ENCODE results near the gene OR5H2.
"Not testable (repeated sequence)": the region's sequence is repeated elsewhere in the genome, so short reads cannot be mapped to it uniquely, and the experiment has no call there.

OR5H2 gene

DNA sequence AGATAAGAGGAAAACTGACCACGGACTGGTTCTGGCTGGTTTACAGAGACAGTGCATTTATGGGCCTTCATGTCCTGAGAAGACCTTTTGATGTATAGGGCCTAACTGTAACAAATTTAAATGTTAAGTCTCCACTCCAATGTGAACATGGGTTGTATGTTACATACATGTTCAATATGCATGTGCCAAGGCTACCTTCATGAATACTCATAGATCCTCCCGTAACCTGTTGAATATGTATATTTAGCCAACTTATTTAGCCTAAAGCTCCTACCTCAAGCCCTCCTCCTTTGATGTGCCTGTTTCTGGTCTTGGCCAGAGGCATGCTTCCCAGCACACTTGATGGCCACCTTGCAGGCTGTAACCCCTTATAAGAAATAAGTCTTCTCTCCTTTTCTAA is at the start of gene OR5H2:
Gene OR5H2, plus strand, starts transcription at position 301 of the 400 bp plus-strand sequence. CDS start 398 bp downstream, outside the sequence.
- no peak for DNase-seq

DNA sequence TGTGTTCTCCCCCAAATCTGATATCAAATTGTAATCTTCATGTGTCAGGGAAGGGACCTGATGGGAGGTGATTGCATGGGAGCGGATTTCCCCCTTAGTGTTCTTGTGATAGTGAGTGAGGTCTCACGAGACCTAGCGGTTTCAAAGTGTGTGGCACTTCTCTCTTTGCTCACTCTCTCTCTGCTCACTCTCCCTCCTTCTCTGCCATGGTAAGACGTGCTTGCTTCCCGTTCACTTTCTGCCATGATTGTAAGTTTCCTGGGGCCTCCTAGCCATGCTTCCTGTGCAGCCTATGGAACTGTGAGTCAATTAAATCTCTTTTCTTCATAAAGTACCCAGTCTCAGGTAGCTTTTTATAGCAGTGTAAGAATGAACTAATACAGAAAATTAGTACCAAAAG is 48.8 kb upstream of the OR5H2 start:
- DNase-seq, result no peak

DNA sequence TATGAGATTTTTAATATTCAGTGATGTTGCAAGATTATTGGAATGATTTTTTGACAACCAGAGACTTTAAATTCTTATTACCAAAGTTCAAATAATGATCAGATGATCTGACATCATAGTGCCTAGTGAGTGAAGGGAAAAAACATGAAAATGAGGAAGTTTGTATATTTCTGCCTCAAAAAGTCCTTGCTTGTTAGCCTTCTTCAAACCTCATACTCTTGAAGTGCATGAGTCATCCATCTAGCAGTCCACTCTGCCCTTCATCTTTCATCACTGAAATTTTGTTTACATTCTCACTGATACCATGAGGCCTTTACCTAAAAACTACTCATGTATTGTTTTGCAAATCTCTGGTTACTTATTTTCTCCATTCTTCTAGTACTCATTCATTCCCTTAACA is 42.2 kb upstream of the OR5H2 start:
- DNase-seq, result no peak

DNA sequence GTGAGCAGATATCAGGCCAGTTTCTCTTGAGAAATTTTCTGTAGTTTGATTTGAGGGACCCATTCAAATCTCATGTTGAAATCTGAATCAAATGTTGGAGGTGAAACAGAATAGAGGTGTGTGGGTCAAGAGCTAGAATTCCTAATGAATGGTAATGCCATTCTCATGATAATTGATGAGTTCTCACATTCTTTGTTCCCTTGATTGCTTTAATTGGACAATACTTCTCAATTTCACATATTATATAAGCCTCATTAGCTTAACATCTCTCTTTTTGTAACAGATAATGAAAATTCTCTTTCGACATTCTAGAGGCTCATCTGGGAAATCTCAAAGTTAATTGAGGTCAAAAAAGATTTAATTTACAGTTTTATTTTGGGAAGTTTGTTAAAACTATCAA is 40.1 kb upstream of the OR5H2 start:
- DNase-seq, result no peak

DNA sequence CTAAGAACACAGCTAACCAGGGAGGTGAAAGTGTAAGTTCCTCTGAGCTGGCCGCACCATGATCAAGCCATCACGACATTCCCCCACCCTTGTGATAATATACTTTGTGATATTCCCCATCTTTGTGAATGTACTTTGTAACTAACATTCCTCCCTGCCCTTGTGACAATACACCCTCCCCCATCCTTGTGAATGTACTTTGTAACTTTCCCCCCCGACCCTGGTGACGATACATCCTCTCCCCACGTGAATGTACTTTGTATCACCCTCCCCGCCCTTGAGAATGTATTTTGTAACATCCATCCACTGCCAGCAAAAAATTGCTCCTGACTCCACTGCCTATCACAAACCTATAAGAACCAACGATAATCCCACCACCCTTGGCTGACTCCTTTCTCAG is 38.5 kb upstream of the OR5H2 start:
- DNase-seq, result no peak

DNA sequence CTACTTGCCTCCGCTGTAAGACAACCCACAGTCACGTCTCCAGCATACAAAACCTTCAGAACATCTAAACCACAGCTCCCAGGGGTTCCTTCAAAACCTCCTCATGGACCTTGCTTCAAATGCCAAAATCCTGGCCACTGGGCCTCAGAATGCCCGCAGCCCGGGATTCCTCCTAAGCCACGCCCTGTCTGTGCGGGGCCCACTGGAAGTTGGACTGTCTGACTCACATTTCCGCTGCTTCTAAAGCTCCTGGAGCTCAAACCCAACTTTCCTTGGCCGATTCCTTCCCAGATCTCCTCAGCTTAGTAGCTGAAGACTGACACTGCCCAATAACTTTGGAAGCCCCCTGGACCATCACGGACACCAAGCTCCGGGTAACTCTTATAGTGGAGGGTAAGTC is 36.2 kb upstream of the OR5H2 start:
- DNase-seq, result no peak

DNA sequence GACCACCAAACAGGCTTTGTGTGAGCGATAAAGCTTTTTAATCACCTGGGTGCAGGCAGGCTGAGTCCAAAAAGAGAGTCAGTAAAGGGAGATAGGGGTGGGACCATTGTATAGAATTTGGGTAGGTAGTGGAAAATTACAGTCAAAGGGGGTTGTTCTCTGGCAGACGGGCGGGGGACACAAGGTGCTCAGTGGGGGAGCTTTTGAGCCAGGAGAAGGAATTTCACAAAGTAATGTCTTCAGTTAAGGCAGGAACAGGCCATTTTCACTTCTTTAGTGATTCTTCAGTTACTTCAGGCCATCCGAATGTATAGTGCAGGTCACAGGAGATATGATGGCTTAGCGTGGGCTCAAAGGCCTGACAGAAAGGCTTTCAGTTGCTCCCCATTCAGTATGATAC is 26.3 kb upstream of the OR5H2 start:
- DNase-seq, result not testable (repeated sequence)

DNA sequence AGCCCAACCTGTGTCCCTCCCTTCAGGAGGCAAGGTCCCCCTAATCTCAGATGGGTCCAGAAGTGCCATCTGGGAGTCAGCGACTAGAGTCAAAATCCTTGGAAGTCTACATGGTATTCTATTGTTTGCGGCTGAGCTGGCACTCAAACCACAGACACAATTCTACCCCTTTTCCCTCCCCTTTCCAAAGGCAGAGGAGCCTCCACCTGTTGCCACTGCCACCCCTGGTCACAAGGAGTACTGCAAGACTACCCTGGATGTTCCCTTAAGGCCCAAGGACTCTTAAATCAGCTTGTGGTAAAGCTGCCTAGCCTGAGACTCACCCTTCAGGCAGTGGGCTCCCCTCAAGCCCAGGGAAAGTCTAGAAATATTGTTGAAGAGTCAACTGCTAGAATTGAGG is 22.6 kb upstream of the OR5H2 start:
- no peak for DNase-seq

DNA sequence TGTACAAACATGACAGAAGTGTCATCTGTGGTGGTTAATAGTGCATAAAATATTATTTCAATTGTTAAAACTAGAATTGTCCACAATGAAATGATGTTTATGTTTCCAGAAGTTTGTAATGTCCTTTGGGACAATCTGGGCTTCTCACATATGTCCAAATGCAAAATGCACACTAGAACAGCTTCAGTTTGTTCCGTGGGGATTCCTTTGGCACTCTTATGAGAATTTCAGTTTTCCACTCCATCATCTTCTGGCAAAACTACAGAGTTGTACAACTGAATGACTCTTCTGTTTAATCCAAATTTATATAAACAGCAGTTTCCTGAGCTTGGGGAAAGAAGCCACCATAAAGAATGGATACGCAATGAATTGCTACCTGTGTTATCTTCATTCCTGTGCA is 20.3 kb upstream of the OR5H2 start:
- DNase-seq, result no peak

DNA sequence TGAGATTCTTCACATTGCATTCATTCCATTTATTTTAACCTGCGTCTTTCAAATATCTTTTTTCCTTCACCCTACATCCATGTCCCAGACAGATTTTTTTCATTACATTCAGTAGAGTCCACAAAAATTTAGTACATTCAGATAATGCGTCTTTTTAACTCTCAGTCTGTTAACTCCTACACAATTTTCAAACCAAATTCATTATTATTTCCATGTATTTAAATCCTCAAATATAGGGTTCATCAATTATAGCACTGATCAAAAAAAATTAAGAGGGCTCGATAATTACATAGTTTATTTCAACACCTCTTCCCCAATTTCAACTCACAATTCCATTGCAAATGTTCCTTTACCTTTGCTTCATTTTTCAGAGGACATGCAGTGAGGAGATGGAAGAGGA is 18.4 kb upstream of the OR5H2 start, which contains the start of gene OR5H6:
Gene OR5H6, plus strand, starts transcription at position 301 of the 400 bp plus-strand sequence. Its CDS starts 89 bp downstream, at position 390.
- no peak for DNase-seq

DNA sequence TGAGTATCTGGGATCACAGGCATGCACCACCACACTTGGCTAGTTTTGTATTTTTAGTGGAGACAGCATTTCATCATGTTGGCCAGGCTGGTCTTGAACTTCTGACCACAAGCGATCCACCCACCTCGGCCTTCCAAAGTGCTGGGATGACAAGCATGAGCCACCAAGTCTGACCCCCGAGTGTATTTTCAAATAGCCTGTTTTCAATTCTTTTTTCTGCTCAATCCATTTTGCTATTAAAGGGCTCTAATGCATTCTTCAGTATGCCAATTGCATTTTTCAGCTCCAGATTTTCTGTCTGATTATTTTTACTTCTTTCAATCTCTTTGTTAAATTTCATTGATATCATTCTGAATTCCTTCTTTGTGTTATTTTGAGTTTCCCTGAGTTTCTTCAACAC is 12.5 kb upstream of the OR5H2 start:
- no peak for DNase-seq

DNA sequence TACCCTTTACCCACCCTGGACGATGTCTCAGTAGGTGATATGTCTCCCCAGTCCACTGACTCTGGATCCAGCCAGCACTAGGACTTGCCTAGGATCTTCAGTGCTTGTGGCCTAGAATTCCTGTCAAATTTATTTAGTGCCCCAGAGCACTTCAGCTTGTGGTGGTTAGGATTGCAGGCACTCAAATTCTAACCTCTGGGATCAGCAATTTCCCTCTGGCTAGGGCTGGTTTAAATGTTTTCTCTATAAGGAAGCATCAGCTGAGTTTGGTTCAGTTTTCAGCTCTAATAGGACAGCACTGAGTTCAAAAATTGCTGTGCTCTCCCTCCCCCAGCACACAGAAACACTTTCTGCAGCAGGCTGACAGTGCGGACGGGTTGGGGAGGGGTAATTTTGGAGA is 10.2 kb upstream of the OR5H2 start:
- no peak for DNase-seq

DNA sequence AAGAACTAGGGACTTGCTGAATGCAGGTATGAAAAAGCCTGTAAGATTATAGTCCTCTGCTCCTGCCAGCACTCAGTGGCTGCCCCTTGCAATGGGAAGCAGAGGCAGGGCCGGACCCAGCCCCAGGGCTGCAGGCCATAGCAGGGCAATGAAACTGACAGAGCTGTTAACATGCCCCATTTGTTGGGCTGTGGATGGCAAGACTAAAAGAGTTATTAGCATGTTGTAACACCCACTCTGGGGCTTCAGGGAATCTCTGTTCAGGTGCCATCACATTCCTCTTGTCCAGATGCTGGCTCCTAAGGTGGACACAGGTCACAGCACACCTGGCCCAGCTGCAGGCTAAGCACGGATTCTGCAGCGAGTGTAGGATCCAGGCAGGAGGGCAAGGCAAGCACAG is 7.4 kb upstream of the OR5H2 start:
- DNase-seq, result no peak

DNA sequence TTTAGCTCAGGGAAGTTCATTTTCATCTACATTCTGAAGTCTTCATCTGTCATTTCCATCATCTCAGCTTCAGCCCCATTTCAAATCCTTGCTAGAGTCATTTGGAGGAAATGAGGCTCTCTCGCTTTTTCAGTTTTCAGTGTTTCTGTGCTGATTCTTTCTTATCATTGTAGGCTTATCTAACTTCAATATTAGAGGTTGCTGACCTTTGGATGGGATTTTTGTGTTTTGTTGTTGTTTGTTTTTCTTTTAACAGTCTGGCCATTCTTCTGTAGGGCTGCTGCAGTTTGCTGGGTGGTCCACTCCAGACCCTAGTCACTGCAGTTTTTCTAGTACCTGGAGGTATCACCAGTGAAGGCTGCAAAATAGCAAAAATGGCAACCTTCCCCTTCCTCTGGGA is 8.6 kb downstream of the OR5H2 start:
- no peak for DNase-seq

DNA sequence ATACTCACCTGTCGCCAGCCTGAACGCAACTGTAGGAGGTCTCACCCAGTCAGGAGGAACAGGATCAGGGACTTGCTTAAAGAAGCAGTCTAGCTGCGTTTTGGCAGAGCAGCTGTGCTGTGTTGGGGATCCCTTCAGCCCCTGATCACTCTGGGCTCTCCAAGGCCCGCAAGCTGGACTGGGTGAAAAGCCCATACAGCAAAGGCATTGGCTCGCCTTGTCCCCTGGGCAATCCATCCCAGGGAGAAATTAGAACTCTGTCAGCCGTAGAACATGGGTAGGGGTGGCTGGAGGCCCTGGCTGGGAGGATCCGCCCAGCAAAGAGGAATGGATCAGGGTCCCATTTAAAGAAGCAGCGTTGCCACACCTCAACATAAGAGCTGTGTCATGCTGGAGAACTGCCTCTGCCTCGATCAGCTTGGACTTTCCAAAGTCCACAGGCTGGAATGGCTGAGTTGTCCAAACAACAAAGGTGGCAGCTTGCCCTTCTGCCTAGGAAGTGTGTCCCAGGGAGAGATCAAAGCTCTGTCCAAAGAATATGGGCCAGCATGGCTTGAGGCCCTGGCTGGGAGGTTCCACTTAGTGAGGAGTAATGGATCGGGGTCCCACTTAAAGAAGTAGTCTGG is 9.1 kb downstream of the OR5H2 start:
- DNase-seq, result no peak

DNA sequence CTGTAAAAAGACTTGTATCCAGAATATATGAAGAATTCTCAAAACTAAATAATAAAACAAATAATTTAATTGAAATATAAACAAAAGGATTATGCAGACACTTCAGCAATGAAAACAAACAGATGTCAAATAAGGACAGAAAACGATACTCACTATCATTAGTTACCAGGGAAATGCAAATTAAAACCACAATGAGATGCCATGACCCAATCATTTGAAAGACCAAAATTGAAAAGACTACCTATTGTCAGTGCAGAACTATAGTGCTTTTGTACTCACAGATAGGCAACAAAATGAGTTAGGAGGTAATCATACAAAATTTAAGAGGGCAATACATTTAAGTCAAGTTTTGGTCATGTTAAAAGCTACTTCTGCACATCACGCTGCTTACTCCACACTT is 39.8 kb downstream of the OR5H2 start:
- DNase-seq, result no peak

DNA sequence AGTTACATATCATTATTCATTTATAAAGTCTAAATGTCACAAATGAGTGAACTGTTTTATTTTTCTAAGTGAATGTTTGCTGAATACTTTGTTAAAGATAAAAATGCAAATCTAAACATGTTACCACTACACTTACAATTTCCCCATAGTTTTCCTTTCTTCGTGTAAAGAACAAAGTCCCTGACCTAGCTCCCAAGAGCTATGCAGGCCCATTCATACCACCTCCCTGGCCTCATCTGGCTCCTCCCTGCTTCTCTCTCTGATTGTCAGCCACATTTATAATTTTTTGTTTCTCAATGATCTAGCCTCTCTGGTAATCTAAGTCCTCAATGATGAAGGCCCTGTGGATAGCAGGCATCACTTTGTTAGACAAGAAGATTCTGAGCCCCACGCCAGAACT is 40.4 kb downstream of the OR5H2 start:
- DNase-seq, result no peak

DNA sequence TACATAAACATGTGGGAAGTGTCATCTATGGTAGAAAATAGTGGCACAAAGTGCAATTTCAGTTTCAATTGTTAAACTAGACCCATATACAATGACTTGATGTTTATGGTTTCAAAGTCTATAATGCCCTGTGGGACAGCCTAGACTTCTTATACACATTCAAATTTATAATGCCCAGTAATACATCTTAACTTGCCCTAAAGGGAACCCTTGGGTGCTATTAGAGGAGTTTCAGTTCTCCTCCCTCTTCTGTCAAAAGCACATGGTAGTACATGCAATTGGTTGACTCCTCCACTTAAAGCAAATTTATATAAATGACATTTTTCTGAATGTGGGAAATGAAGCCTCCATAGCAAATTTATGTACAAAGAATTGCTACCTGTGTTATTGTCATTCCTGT is 41.1 kb downstream of the OR5H2 start:
- DNase-seq, result no peak

DNA sequence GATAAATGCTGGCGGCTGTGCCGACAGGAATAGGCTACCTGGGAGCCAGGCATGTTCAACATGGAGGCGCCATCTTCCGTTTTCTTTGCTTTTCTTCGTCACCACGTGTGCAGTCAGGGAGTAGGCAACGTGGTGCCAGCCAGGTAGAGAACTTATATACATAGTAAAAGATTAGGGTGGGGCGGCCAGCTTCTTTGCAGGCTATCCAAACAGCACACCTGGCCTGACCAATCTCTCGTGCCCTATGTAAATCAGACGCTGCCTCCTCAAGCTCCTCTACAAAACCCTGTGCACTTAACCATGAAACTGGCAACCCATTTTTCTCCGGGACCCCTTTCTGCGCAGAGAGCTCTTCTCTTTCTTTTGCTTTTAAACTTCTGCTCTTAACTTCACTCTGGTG is 42.8 kb downstream of the OR5H2 start:
- DNase-seq, result no peak

DNA sequence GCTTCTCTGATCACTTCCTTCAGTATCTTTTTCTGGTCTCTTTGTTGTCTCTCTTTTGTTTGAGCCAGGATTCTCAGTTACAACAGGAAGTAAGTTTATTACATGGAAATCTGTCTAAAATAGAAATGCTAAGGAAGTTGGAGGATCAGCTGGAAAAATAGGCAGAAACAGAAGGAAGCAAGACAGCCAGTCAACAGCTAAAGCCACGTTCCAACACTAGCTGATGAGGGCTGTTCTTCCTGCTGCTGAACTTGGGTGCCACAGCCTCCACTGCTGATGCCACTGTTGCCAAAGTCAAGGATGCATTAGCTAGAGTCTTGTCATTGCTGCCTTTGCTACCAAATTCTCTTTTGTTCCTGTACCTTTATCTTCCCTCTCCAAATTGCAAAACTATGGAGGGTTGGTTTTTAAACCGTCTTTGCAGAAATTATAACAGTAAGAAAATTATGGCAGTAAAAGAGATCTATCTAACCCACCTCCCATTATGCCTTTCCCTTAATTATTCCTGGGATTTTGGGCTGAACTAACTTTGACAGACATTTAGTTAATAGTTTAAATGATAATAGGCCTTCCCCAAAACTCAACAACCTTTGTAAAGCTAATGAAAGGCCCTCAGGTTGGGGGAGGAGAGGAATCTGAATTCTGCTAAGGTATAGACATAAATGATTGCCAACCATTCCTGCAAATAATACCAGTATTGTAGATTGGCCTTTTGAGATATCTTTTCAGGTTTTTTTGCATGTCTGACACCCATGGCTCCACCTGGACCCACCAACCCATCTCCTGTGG is 44.0 kb downstream of the OR5H2 start:
- no peak for DNase-seq

DNA sequence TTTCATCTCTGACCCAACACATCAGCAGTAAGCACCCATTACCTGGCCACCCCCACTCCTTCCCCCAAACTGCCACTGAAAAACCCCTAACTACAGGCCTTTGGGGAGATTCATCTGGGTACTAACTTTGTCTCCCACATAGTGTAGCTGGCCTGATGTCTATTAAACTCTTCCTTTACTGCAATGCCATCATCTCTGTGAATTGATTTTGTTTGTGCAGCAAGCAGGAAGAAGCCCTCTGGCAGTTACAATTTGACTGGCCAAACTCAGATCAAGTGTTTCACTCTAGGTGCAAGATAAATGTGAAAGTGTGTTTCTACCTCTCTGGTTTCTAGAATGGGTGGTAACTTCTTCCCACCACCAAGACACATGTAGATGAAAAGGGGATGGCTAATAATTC is 44.6 kb downstream of the OR5H2 start:
- DNase-seq, result no peak

DNA sequence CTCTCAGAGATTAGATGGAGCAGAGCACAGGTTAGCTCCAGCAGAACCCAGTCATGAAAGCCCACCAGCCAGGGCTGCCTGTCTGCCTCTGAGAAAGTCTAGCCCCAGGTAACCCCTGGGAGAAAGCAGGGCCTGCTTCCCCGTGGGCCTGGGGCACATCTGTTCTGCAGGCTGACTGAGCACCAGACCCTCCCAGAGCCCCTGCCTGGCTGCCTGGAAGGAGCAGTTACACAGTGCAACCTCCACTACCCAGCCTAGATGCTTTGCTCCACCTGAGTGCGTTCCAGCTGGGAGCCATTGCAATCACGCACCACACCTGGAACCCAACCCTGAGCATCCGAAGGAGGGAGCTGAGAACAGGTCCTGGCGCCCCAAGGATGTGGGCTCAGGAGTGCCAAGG is 46.6 kb downstream of the OR5H2 start:
- DNase-seq, result no peak

DNA sequence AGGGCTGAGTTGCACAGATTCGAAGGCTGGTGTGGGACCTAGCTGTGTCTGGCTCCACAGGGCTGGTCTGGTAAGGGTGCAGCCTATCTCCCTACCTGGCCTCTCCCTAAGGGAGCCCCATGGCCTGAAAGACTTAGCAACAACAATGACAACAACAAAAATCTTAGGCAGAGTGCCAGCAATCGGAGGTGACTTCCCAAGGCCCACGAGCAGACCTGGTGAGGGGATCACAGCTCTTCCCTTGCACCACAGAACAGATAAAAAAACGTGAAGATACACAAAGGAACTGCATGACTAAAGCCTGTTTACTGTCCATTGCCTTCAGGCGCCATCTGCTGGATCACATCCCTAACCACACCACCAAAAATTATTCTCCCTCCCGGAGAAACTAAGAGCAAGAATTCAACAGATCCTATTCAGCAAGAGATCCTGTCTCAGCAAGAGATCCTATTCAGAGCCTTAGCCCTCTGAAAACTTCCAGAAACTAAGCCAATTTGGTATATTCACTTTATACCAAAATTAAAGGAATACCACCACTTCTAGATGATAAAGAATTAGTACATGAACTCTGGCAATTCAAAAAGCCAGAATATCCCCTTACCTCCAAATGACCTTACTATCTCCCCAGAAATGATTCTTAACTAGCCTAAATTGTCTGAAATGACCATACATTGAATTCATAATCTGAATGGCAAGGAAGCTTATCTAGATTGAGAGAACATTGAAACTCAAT is 47.3 kb downstream of the OR5H2 start:
- no peak for DNase-seq

DNA sequence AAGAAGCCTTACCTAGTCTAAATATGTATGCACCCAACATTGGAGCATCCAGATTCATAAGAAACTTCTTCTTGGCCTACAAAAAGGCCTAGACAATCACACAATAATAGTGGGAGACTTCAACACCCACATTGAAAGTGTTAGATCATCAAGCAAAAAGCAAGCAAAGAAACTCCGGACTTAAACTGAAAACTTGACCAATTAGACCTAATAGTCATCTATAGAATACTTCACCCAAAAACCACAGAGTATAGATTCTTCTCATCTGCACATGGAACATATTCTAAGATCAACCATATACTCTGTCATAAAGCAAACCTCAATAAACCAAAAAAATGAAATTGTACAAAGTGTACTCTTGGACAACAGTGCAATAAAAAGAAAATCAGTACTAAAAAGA is 49.0 kb downstream of the OR5H2 start:
- DNase-seq, result no peak
